PC-3 (cell line): Measurements from ENCODE around the gene WIPF3.

ENCODE experiments used
- EZH2 ChIP-seq: fragments of 300-600 bp; sonication (generic); IDR thresholded peaks from one replicate; pipeline ENCODE4 v1.6.1; 2017; ENCODE audit warnings: antibody characterized with exemption, mild to moderate bottlenecking, low read length; ENCODE audit not compliant: unreplicated experiment
- EZH2phosphoT487 ChIP-seq: fragments of 300-600 bp; sonication (generic); IDR thresholded peaks from 2 replicates; pipeline ENCODE4 v1.6.1; 2018; ENCODE audit warnings: mild to moderate bottlenecking, antibody characterized with exemption, low read length, borderline replicate concordance
- TF ChIP-seq, protein P1 (sequence below): fragments of 300-600 bp; sonication (generic); conservative IDR thresholded peaks from 2 replicates; pipeline ENCODE4 v1.5.1; 2017; ENCODE audit warnings: antibody characterized with exemption, low read depth, mild to moderate bottlenecking, low read length

DNA sequence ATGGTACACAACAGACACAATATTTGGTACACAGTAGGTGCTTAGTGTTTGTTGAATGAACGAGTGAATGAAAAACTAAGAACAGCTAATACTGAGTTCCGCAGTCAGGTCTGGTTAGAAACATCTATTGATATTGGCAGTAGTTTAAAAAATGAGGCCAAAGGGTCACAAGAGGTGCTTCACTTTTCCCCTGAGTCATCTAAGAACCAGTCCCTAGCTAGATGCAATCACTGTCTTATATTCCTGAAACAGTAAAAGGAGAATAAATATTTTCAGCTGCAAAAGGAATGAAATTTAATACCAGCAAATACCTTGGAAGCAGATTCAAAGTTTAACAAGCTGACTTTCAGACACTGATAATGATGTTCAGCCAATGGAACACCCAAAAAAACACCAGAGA, 128.8 kb downstream of the WIPF3 start:
- TF ChIP-seq, protein P1, sequence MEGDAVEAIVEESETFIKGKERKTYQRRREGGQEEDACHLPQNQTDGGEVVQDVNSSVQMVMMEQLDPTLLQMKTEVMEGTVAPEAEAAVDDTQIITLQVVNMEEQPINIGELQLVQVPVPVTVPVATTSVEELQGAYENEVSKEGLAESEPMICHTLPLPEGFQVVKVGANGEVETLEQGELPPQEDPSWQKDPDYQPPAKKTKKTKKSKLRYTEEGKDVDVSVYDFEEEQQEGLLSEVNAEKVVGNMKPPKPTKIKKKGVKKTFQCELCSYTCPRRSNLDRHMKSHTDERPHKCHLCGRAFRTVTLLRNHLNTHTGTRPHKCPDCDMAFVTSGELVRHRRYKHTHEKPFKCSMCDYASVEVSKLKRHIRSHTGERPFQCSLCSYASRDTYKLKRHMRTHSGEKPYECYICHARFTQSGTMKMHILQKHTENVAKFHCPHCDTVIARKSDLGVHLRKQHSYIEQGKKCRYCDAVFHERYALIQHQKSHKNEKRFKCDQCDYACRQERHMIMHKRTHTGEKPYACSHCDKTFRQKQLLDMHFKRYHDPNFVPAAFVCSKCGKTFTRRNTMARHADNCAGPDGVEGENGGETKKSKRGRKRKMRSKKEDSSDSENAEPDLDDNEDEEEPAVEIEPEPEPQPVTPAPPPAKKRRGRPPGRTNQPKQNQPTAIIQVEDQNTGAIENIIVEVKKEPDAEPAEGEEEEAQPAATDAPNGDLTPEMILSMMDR, result no peak
- TF ChIP-seq EZH2phosphoT487 (no peak), EZH2 (no peak)
